ENCODE data around the gene CA11.

CA11 gene

DNA sequence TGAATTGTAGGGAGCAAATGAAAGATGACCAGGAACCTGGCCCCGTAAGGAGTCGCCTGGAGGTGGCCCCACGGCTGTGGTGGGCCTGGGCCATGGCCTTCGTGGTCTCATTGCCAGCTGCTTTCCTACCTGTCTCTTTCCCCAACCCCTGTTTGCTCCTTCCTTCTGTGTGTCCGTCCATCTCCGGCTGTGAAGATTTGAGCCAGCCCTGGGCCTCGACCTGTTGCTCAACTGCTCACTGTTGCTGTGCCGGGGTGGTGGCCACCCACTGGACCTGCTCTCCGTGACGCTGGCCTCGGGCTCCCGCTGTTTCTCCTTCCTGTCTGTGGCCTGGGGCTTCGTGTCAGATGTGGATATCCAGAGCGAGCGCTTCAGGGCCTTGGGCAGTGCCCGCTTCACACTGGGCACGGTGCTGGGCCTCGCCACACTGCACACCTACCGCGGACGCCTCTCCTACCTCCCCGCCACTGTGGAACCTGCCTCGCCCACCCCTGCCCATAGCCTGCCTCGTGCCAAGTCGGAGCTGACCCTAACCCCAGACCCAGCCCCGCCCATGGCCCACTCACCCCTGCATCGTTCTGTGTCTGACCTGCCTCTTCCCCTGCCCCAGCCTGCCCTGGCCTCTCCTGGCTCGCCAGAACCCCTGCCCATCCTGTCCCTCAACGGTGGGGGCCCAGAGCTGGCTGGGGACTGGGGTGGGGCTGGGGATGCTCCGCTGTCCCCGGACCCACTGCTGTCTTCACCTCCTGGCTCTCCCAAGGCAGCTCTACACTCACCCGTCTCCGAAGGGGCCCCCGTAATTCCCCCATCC, 17.3 kb downstream of the CA11 start:
- DNase-seq (ENCODE audit: low read depth): no peak

- DNase-seq (ENCODE audit: low read depth): no peak
Measured at GRCh38 chr19:48627865-48628314, 18.1 kb downstream of the CA11 start.

DNA sequence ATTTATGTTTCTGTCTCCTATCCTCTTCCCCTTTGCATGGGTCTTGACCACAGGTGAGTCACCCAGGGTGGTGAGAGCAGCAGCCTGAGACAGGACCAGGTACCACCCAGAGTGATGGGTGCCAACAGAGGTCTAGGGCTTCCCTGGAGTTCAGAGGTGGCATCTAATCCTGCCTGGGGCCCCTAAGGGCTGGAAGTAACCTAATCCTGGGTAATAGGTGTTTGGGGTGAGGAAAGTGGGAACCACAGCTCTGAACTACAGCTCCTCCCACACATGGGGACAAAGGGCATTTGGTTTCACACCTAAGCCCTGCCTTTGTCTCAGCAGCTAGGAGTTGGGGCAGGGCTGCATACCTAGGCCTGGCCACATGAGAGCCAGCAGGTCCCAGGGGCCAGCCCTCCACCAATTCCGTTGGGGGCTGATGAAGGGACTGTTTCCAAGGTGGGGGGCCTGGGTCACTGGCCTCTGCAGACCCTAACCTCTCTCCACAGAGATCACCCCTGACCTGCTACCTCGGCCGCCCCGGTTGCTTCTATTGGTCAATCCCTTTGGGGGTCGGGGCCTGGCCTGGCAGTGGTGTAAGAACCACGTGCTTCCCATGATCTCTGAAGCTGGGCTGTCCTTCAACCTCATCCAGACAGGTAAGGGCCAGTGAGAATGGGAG, 18.7 kb downstream of the CA11 start:
- no peak for DNase-seq (ENCODE audit: low read depth)

- no peak for DNase-seq (ENCODE audit: low read depth)
Measured at GRCh38 chr19:48625891-48626327, 20.1 kb downstream of the CA11 start.

- DNase-seq (ENCODE audit: low read depth): no peak
Measured at GRCh38 chr19:48624791-48625723, 20.9 kb downstream of the CA11 start.

- DNase-seq (ENCODE audit: low read depth): peak; percentile 98
Measured at GRCh38 chr19:48624067-48624594, 21.9 kb downstream of the CA11 start.

DNA sequence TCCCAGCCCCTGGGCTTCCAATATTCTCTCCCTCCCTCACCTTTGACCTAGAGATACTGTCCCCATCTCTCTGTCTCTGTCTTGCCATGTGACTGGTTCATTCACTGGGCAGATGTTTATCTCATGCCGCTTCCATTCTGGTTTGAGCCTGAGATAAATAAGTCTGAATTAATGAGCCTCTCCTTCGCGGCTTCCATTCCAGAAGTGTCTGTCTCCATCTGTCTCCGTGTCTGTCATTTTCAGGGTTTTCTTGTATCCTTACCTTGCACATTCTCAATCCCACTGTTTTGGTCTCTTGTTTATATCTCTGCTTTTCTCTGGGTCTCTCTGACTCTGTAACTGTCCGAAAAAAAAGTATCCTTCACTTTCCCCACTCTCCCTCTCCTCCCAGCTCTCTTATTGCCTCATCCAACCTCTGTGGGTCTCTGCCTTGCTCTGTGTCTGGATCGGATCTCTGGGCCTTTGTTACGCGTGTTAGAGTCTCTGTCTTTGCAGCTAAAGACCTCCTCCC, 22.4 kb downstream of the CA11 start:
- DNase-seq (ENCODE audit: low read depth): no peak

DNA sequence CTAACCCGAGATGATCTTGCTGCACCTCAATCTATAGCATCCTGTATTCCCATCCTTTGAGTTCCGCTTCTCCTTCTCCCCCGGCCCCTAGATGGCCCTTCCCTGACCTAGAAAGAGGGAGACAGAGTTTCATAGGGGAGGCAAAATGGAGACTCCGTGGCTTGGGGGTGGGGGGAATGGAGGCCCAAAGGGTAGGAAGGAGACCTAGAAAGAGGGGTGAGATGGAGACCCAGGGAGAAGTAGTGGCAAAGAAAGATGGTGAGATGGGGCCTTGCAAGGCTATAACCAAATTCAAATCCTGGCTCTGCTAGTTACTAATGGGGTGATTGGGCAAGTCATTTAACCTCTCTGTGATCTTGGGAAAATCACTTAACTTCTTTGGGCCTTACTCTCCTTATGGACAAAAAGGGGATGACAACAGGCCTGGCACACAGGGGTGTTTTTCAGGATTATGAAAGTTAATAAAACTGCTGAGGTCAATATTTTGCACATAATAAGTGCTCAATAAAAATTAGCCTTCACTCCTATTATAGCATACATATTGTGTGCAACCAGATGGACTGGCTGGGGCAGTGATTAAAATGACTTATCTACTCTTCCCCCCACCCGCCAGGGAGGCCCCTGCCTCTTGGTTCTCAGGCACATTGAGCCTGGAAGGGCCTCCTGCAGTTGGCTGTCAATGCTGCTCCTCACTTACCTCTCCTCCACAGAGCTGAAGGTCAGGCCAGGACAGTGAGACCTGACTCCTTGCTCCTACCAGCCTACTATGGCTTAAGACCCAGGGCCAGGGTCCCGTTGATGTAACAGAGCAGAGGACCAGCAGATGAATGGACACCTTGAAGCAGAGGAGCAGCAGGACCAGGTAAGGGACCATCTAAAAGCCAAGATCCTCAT, 26.0 kb downstream of the CA11 start:
- DNase-seq (ENCODE audit: low read depth): no peak

- peak; percentile 93 for DNase-seq (ENCODE audit: low read depth)
Measured at GRCh38 chr19:48618916-48619691, 26.9 kb downstream of the CA11 start, which contains the start of the genes RPL18 and SPHK2. RPL18 (minus strand) TSS chr19:48619178; CDS start chr19:48619143, 35 bp downstream. SPHK2 (plus strand) TSS chr19:48619506; CDS start chr19:48620515, 1,009 bp downstream.

- DNase-seq (ENCODE audit: low read depth): no peak
Measured at GRCh38 chr19:48618278-48618915, 27.6 kb downstream of the CA11 start.

DNA sequence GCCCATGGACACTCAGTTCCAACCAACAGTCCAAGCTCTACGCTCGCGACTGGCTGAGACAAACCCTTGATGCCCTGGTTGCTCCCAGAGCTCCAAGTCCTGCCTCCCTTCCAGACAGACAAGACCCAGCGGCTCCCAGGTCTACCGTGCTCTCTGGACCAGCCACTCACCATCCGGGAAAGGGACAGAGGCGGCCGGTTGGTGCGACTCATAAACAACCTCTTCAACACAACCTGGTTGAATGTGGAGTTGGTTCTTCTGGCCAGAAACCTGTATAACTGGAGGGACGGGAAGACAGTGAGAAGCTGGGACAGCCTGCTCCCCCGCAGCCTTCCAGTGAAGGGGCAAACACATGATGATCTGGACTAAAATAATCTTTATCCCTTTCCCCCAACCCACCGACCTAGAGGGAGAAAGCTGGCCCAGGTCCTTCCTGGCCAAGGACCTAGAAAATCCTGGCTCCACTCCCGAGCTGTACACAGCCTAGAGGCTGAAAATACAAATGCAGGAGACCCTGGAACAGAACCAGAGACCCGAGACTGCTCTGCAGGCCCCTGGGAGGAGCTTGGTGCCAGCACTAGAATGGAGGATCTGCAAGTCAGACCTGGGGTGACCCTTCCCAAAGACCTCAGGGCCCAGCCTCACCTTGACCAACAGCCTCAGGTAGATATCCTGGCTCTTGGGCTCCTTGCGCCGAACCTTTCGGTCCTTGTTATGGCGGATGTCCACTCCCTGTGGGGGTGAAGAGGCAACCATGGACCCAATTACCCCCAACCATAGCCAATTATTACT, 28.6 kb downstream of the CA11 start:
- DNase-seq (ENCODE audit: low read depth): no peak

GRCh38 chr19:48616491-48617056, 29.4 kb downstream of the CA11 start:
- DNase-seq (ENCODE audit: low read depth): no peak

- no peak for DNase-seq (ENCODE audit: low read depth)
Measured at GRCh38 chr19:48616041-48616436, 29.9 kb downstream of the CA11 start.

- DNase-seq (ENCODE audit: low read depth): no peak
Measured at GRCh38 chr19:48615231-48616040, 30.6 kb downstream of the CA11 start.

- DNase-seq (ENCODE audit: low read depth): no peak
Measured at GRCh38 chr19:48614436-48615230, 31.4 kb downstream of the CA11 start, which contains the start of gene FAM83E. FAM83E (minus strand) TSS chr19:48615076; CDS start chr19:48613372, 1,704 bp downstream.

DNA sequence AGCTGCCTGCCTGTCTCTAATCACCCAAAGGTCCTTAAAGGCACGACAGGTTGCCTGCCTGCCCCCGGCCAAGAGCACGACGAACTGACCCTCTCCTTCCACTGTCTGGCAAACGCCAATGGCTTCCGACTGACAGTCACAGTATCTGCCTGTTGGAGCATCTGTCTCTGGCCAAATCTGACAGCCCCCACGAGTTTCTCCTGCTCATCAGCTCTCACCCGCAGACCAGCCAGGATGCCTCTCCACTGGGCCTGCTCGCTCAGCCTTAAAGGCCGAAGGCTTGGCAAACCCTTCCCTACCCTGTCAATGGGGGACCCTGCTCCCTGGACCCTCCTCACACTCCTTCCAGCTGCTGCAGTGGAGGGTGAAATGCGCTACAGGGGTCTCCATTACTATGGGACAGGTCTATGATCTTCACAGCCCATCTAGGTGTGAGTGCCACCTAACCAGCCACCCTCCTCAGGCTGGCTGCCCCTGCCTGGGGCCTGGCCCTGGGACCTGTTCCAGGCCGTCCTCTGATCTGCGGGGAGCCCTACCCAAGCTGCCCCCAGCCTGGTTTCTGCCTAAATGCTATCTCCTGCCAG, 32.0 kb downstream of the CA11 start:
- DNase-seq (ENCODE audit: low read depth): no peak

Data from stimulated activated CD8-positive, alpha-beta memory T cell treated with anti-CD3 and anti-CD28 coated beads, Interleukin-4, amount 100 ng/mL, for 24 hours (primary cell).